PC-9 (cell line): ENCODE measurements around the gene FAM149B1. TPM values are rescaled to one million over a fixed set of nuclear protein-coding genes. Genes with fewer than 3 reads are reported as not detected.

Source experiments
- BruUV-seq: library from RNA; stranded (reverse); fragments of 400-500 nt; replicated peaks from 2 replicates; lab custom pipeline; 2021; lab: Mats Ljungman, UMichigan
- CTCF ChIA-PET: fragments of 300-600 bp; sonication (Branson Sonifier 250); formaldehyde crosslinking; loops from one replicate; lab custom pipeline; 2022; ENCODE audit warnings: antibody characterized with exemption; lab: Charles Lee
- POLR2A ChIA-PET: fragments of 300-600 bp; sonication (Branson Sonifier 250); formaldehyde crosslinking; loops from one replicate; lab custom pipeline; 2022; ENCODE audit warnings: antibody characterized with exemption; ENCODE audit not compliant: unreplicated experiment; lab: Charles Lee
- DNase-seq, 2 experiments: peaks; one replicate each; pipeline versions ENCODE4 v3.0.0 to v3.0.0-alpha.2; 2015 to 2022; ENCODE audit warnings: mixed read lengths in 1 of 2
- H2AFZ ChIP-seq: fragments of 200-600 bp; sonication (generic); 2 replicates; pipeline ENCODE4 v1.8.1; 2017; ENCODE audit warnings: antibody characterized with exemption
- H3F3A ChIP-seq: fragments of 200-600 bp; sonication (generic); 2 replicates; pipeline ENCODE4 v1.8.1; 2017; ENCODE audit warnings: antibody characterized with exemption, mild to moderate bottlenecking, low read depth; ENCODE audit not compliant: insufficient read depth
- H3K27ac ChIP-seq: fragments of 200-600 bp; sonication (generic); 2 replicates; pipeline ENCODE4 v1.6.1; 2016; ENCODE audit warnings: mixed run types
- H3K27me3 ChIP-seq: fragments of 200-600 bp; sonication (generic); 2 replicates; pipeline ENCODE4 v1.6.1; 2016; ENCODE audit warnings: low read depth, mixed run types; ENCODE audit not compliant: insufficient read depth
- H3K36me3 ChIP-seq: fragments of 200-600 bp; sonication (generic); 2 replicates; pipeline ENCODE4 v1.6.1; 2016; ENCODE audit warnings: low read depth, mixed run types
- H3K4me1 ChIP-seq: fragments of 200-600 bp; sonication (generic); replicated peaks from 2 replicates; pipeline ENCODE4 v1.6.1; 2016; ENCODE audit warnings: mixed run types; ENCODE audit not compliant: insufficient read depth
- H3K4me2 ChIP-seq: fragments of 200-600 bp; sonication (generic); 2 replicates; pipeline ENCODE4 v1.6.1; 2017; ENCODE audit warnings: mixed run types
- H3K4me3 ChIP-seq: fragments of 200-600 bp; sonication (generic); 2 replicates; pipeline ENCODE4 v1.6.1; 2016; ENCODE audit warnings: mixed run types
- H3K79me2 ChIP-seq: fragments of 200-600 bp; sonication (generic); 2 replicates; pipeline ENCODE4 v1.6.1; 2017; ENCODE audit warnings: low read depth, mixed run types
- H3K9me2 ChIP-seq: fragments of 200-600 bp; sonication (generic); 2 replicates; pipeline ENCODE4 v1.8.1; 2017; ENCODE audit warnings: mild to moderate bottlenecking; ENCODE audit not compliant: insufficient read depth
- H3K9me3 ChIP-seq: fragments of 200-600 bp; sonication (generic); 2 replicates; pipeline ENCODE4 v1.8.1; 2016; ENCODE audit warnings: low read depth; ENCODE audit not compliant: insufficient read depth
- H4K20me1 ChIP-seq: fragments of 200-600 bp; sonication (generic); 2 replicates; pipeline ENCODE4 v1.8.1; 2017; ENCODE audit not compliant: insufficient read depth
- CTCF ChIP-seq: fragments of 200-600 bp; sonication (generic); conservative IDR thresholded peaks from 2 replicates; pipeline ENCODE4 v1.6.1; 2017; ENCODE audit warnings: mixed run types, antibody characterized with exemption, mild to moderate bottlenecking, moderate library complexity
- EZH2 ChIP-seq: fragments of 200-600 bp; sonication (generic); IDR thresholded peaks from 2 replicates; pipeline ENCODE4 v1.8.0; 2017; ENCODE audit warnings: antibody characterized with exemption, low read depth
- intact Hi-C: fragments of 100-400 bp; cut with micrococcal nuclease; formaldehyde crosslinking; loops from one replicate; pipeline ENCODE4 v1.10.0; 2022; ENCODE audit not compliant: unreplicated experiment
- total RNA-seq: library from RNA; stranded (reverse); gene quantifications from 2 replicates; pipeline ENCODE4 v1.2.3, GENCODE V29; 2021

Gene FAM149B1
- total RNA-seq, 1 experiment from 2014 or later = 22.9 TPM

GRCh38 chr10:73174148-73174925, 6.4 kb downstream of the FAM149B1 start:
- ChIA-PET POLR2A (interaction anchor here (0.6 kb wide), 1 partner anchor 218 kb away, joined by 6 read pairs; no protein-coding TSS in a partner anchor), CTCF (no interaction called here)
- Histone ChIP-seq H3F3A (no peaks in the 10 kb centered on the region), H3K9me3 (no peaks in the 10 kb centered on the region), H3K9me2 (no peaks in the 10 kb centered on the region), H3K27me3 (no peaks in the 10 kb centered on the region), H4K20me1 (no peaks in the 10 kb centered on the region), H3K27ac (no peak overlapping the region), H3K4me3 (no peak overlapping the region), H3K4me1 (peaks cover 4% of the 10 kb centered on the region; the same call in 1 of the 2 replicates), H3K79me2 (peaks cover 3% of the 10 kb centered on the region), H3K36me3 (0 out of 2 replicates have a peak, but pooled peaks cover 6% of the 10 kb centered on the region), H3K4me2 (no peak overlapping the region), H2AFZ (no peak overlapping the region)
- intact Hi-C loops = no loop called here
- DNase-seq = no peak
- no peak for TF ChIP-seq CTCF
- no peak for TF ChIP-seq EZH2
- no TSS peak for BruUV-seq

- Histone ChIP-seq H3K27ac (no peak overlapping the region), H3K4me2 (no peak overlapping the region), H3K27me3 (no peaks in the 10 kb centered on the region), H2AFZ (no peak overlapping the region), H3K4me1 (no peaks in the 10 kb centered on the region), H4K20me1 (no peaks in the 10 kb centered on the region), H3K79me2 (no peaks in the 10 kb centered on the region), H3F3A (no peaks in the 10 kb centered on the region), H3K36me3 (no peaks in the 10 kb centered on the region), H3K4me3 (no peak overlapping the region), H3K9me2 (no peaks in the 10 kb centered on the region), H3K9me3 (no peaks in the 10 kb centered on the region)
- intact Hi-C loops = no loop called here
- TF ChIP-seq CTCF = no peak
- no peak for TF ChIP-seq EZH2
- CTCF ChIA-PET = no interaction called here
- no TSS peak for BruUV-seq
- POLR2A ChIA-PET = no interaction called here
- no peak for DNase-seq
These were observed 14.6 kb downstream of the FAM149B1 start for GRCh38 chr10:73182568-73182967.

GRCh38 chr10:73183667-73184281, 15.9 kb downstream of the FAM149B1 start:
- Histone ChIP-seq H3K9me3 (no peaks in the 10 kb centered on the region), H3K79me2 (no peaks in the 10 kb centered on the region), H3F3A (no peaks in the 10 kb centered on the region), H3K36me3 (no peaks in the 10 kb centered on the region), H4K20me1 (no peaks in the 10 kb centered on the region), H3K4me2 (no peak overlapping the region), H3K4me3 (no peak overlapping the region), H3K4me1 (no peaks in the 10 kb centered on the region), H3K27ac (no peak overlapping the region), H3K27me3 (no peaks in the 10 kb centered on the region), H2AFZ (no peak overlapping the region), H3K9me2 (no peaks in the 10 kb centered on the region)
- POLR2A ChIA-PET = no interaction called here
- intact Hi-C loops = no loop called here
- no peak for TF ChIP-seq EZH2
- no peak for TF ChIP-seq CTCF
- DNase-seq = no peak
- BruUV-seq = no TSS peak
- CTCF ChIA-PET = no interaction called here
